Measurements from ENCODE around the gene CAV3.

- no peak for TF ChIP-seq CTCF (IDR thresholded peaks at IDR 0.05)
- TF ChIP-seq POLR2A (IDR thresholded peaks at IDR 0.05): no peak
Observed at GRCh38 chr3:8738639-8739038, 5.0 kb downstream of the CAV3 start.

All from lower leg skin (tissue), 3 donors.